ENCODE data around the gene PSMD3.

PSMD3 gene

GRCh38 chr17:39980351-39981206 is at the start of gene PSMD3:
Gene PSMD3 (plus strand): TSS chr17:39980807. CDS start chr17:39980971, 164 bp downstream.
- Histone ChIP-seq H3K4me1 (ENCODE audit: insufficient read depth, low read length) (peaks cover 13% of the 10 kb centered on the region; the same call in 1 of the 2 replicates), H3K27ac (ENCODE audit: low read length) (peak within 1 kb of the TSS; percentile 59), H3K4me3 (ENCODE audit: low read length) (peak within 1 kb of the TSS; percentile 71), H3K27me3 (ENCODE audit: insufficient read depth, low read length) (peaks cover 5% of the 10 kb centered on the region), H3K9me3 (ENCODE audit: insufficient read depth, low read depth, low read length) (no peaks in the 10 kb centered on the region), H3K9ac (ENCODE audit: low read depth, low read length) (peak within 1 kb of the TSS; percentile 73), H3K36me3 (ENCODE audit: insufficient read depth, low read depth, low read length) (peaks cover 24% of the 10 kb centered on the region)

DNA sequence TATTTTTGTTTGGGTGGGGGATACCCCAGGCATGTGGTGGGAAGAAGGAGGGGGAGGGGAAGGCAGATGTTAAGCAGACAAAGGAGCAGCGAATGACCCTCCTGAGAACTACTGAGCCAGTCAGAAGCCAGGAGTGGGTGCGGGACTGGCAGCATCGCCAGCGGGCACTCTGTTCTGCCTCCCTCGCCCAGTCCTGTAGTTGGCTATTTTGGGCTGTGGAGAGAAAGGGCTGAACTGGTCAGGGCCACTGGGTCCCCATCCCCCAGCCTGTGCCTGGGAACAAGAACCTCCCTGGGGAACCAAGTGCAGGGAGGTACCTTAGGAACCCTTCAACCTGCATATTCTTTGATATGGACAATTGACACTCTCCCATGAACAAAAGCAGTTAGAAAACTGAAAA is 46.7 kb upstream of the PSMD3 start:
- no peaks in the 10 kb centered on the region for H3K36me3 ChIP-seq (ENCODE audit: insufficient read depth, low read depth, low read length)
- no peaks in the 10 kb centered on the region for H3K27me3 ChIP-seq (ENCODE audit: insufficient read depth, low read length)
- no peak overlapping the region for H3K4me3 ChIP-seq (ENCODE audit: low read length)
- H3K27ac ChIP-seq (ENCODE audit: low read length), result no peak overlapping the region
- peaks cover 4% of the 10 kb centered on the region for H3K4me1 ChIP-seq (ENCODE audit: insufficient read depth, low read length)
- no peak overlapping the region; the same call in 1 of the 2 replicates for H3K9ac ChIP-seq (ENCODE audit: low read depth, low read length)
- H3K9me3 ChIP-seq (ENCODE audit: insufficient read depth, low read depth, low read length), result no peaks in the 10 kb centered on the region

DNA sequence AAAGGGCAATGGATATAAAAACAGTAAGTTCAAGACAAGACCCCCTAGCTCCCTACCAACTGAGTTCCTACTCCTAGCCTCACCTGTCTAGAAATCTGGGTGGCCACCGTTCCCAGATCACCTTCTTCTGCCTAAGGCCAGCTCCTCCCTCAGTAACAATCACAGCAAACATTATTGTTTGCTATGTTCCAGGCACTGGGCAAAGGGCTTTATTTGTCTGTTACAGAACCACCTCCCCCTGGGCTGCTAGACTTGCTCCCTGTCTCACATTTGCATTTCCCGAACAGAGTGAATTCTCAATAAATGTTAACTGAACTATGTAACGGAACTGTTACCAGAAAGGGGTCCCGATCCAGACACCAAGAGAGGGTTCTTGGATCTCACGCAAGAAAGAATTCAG is 46.3 kb upstream of the PSMD3 start:
- H3K4me1 ChIP-seq (ENCODE audit: insufficient read depth, low read length), result peaks cover 4% of the 10 kb centered on the region
- H3K9me3 ChIP-seq (ENCODE audit: insufficient read depth, low read depth, low read length), result no peaks in the 10 kb centered on the region
- H3K27ac ChIP-seq (ENCODE audit: low read length), result no peak overlapping the region
- no peaks in the 10 kb centered on the region for H3K27me3 ChIP-seq (ENCODE audit: insufficient read depth, low read length)
- H3K4me3 ChIP-seq (ENCODE audit: low read length), result no peak overlapping the region
- H3K9ac ChIP-seq (ENCODE audit: low read depth, low read length), result no peak overlapping the region; the same call in 1 of the 2 replicates
- no peaks in the 10 kb centered on the region for H3K36me3 ChIP-seq (ENCODE audit: insufficient read depth, low read depth, low read length)

GRCh38 chr17:39935909-39936308 is 44.7 kb upstream of the PSMD3 start:
- Histone ChIP-seq H3K36me3 (ENCODE audit: insufficient read depth, low read depth, low read length) (no peaks in the 10 kb centered on the region), H3K4me1 (ENCODE audit: insufficient read depth, low read length) (peaks cover 4% of the 10 kb centered on the region), H3K27ac (ENCODE audit: low read length) (no peak overlapping the region), H3K4me3 (ENCODE audit: low read length) (no peak overlapping the region), H3K27me3 (ENCODE audit: insufficient read depth, low read length) (no peaks in the 10 kb centered on the region), H3K9me3 (ENCODE audit: insufficient read depth, low read depth, low read length) (no peaks in the 10 kb centered on the region), H3K9ac (ENCODE audit: low read depth, low read length) (no peak overlapping the region)

DNA sequence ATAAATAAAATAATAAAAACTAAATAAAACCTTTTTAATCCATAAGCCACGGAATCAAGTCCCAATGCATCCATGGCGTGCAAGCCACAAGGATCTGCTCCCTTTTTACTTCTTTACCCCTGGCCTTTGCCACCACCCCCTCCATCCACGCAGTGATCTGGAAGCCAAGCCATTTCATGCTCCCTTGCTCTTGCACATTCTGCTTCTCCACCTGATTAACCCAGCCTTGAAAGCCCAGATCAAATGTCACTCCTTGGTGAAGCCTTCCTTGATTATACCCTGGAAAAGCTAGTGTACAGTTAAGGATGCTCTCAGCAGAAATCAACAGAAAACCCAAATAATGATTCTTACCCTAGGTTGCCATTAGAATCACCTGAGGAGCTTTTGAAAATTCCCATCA is 43.2 kb upstream of the PSMD3 start:
- no peaks in the 10 kb centered on the region for H3K27me3 ChIP-seq (ENCODE audit: insufficient read depth, low read length)
- H3K4me1 ChIP-seq (ENCODE audit: insufficient read depth, low read length), result peaks cover 4% of the 10 kb centered on the region
- H3K36me3 ChIP-seq (ENCODE audit: insufficient read depth, low read depth, low read length), result no peaks in the 10 kb centered on the region
- no peak overlapping the region for H3K4me3 ChIP-seq (ENCODE audit: low read length)
- no peak overlapping the region for H3K27ac ChIP-seq (ENCODE audit: low read length)
- H3K9ac ChIP-seq (ENCODE audit: low read depth, low read length), result no peak overlapping the region
- H3K9me3 ChIP-seq (ENCODE audit: insufficient read depth, low read depth, low read length), result no peaks in the 10 kb centered on the region

DNA sequence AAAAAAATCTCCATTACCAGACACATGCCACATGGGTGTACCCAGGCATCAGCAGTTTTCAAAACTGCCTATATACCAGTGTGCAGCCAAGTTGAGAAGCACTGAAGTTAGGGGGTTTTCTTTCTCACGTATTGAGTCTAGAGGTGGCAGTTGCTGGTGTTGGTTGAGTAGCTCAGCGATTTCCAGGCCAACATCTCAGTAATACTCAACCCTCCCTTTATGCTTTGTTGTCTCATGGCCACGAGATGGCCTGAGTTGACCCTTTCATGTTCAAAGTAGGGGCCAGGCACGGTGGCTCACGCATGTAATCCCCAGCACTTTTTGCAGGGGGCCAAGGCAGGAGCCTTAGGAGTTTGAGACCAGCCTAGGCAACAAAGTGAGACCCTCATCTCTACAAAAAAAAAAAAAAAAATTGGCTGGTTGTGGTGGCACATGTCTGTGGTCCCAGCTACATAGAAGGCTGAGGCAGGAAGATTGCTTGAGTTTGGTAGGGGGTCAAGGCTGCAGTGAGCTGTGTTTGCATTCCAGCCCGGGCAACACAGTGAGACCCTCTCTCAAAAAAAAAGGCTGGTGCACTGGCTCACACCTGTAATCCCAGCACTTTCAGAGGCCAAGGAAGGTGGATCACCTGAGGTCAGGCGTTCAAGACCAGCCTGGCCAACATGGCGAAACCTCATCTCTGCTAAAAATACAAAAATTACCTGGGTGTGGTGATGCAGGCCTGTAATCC is 42.3 kb upstream of the PSMD3 start:
- no peaks in the 10 kb centered on the region for H3K9me3 ChIP-seq (ENCODE audit: insufficient read depth, low read depth, low read length)
- H3K27me3 ChIP-seq (ENCODE audit: insufficient read depth, low read length), result no peaks in the 10 kb centered on the region
- no peak overlapping the region for H3K9ac ChIP-seq (ENCODE audit: low read depth, low read length)
- no peak overlapping the region for H3K27ac ChIP-seq (ENCODE audit: low read length)
- peaks cover 4% of the 10 kb centered on the region for H3K4me1 ChIP-seq (ENCODE audit: insufficient read depth, low read length)
- no peak overlapping the region for H3K4me3 ChIP-seq (ENCODE audit: low read length)
- no peaks in the 10 kb centered on the region for H3K36me3 ChIP-seq (ENCODE audit: insufficient read depth, low read depth, low read length)

GRCh38 chr17:39939106-39939505 is 41.5 kb upstream of the PSMD3 start:
- Histone ChIP-seq H3K9ac (ENCODE audit: low read depth, low read length) (no peak overlapping the region), H3K9me3 (ENCODE audit: insufficient read depth, low read depth, low read length) (no peaks in the 10 kb centered on the region), H3K4me1 (ENCODE audit: insufficient read depth, low read length) (peaks cover 2% of the 10 kb centered on the region), H3K27me3 (ENCODE audit: insufficient read depth, low read length) (no peaks in the 10 kb centered on the region), H3K36me3 (ENCODE audit: insufficient read depth, low read depth, low read length) (no peaks in the 10 kb centered on the region), H3K27ac (ENCODE audit: low read length) (no peak overlapping the region), H3K4me3 (ENCODE audit: low read length) (no peak overlapping the region)

GRCh38 chr17:39939588-39940419 is 40.8 kb upstream of the PSMD3 start:
- no peak overlapping the region for H3K4me3 ChIP-seq (ENCODE audit: low read length)
- H3K4me1 ChIP-seq (ENCODE audit: insufficient read depth, low read length), result no peaks in the 10 kb centered on the region; the same call in 1 of the 2 replicates
- H3K27me3 ChIP-seq (ENCODE audit: insufficient read depth, low read length), result no peaks in the 10 kb centered on the region
- no peaks in the 10 kb centered on the region for H3K36me3 ChIP-seq (ENCODE audit: insufficient read depth, low read depth, low read length)
- no peak overlapping the region for H3K27ac ChIP-seq (ENCODE audit: low read length)
- H3K9me3 ChIP-seq (ENCODE audit: insufficient read depth, low read depth, low read length), result no peaks in the 10 kb centered on the region
- H3K9ac ChIP-seq (ENCODE audit: low read depth, low read length), result no peak overlapping the region

GRCh38 chr17:39943702-39944392 is 36.8 kb upstream of the PSMD3 start:
- Histone ChIP-seq H3K27ac (ENCODE audit: low read length) (no peak overlapping the region), H3K9me3 (ENCODE audit: insufficient read depth, low read depth, low read length) (no peaks in the 10 kb centered on the region), H3K36me3 (ENCODE audit: insufficient read depth, low read depth, low read length) (no peaks in the 10 kb centered on the region), H3K9ac (ENCODE audit: low read depth, low read length) (no peak overlapping the region), H3K4me3 (ENCODE audit: low read length) (no peak overlapping the region), H3K4me1 (ENCODE audit: insufficient read depth, low read length) (no peaks in the 10 kb centered on the region; the same call in 1 of the 2 replicates), H3K27me3 (ENCODE audit: insufficient read depth, low read length) (no peaks in the 10 kb centered on the region)

DNA sequence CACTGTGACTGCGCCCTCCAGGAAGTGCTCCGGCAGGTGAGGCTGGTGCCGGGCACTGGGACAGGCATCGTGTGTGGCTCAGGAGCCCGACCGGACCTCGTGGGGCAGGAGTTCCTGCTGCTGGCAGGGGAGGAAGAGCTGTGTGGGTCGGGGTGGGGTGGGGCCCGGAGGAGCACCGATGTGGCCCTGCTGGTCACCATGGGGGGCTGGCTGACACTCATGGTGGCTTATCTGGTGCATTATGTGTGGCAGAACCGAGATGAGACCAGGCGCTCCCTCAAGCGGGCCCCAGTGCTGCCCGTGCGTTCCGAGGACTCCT is 36.3 kb upstream of the PSMD3 start:
- H3K4me1 ChIP-seq (ENCODE audit: insufficient read depth, low read length), result no peaks in the 10 kb centered on the region
- H3K4me3 ChIP-seq (ENCODE audit: low read length), result no peak overlapping the region
- no peak overlapping the region for H3K9ac ChIP-seq (ENCODE audit: low read depth, low read length)
- H3K27me3 ChIP-seq (ENCODE audit: insufficient read depth, low read length), result no peaks in the 10 kb centered on the region
- H3K27ac ChIP-seq (ENCODE audit: low read length), result no peak overlapping the region
- no peaks in the 10 kb centered on the region for H3K36me3 ChIP-seq (ENCODE audit: insufficient read depth, low read depth, low read length)
- no peaks in the 10 kb centered on the region for H3K9me3 ChIP-seq (ENCODE audit: insufficient read depth, low read depth, low read length)
